ENCODE data around the gene C6orf89. TPM values are rescaled to one million over a fixed set of nuclear protein-coding genes. Genes with fewer than 3 reads are reported as not detected.

Gene C6orf89
- polyA plus RNA-seq, 3 donors, result 19.2 to 37.5 (median 29.2) TPM

DNA sequence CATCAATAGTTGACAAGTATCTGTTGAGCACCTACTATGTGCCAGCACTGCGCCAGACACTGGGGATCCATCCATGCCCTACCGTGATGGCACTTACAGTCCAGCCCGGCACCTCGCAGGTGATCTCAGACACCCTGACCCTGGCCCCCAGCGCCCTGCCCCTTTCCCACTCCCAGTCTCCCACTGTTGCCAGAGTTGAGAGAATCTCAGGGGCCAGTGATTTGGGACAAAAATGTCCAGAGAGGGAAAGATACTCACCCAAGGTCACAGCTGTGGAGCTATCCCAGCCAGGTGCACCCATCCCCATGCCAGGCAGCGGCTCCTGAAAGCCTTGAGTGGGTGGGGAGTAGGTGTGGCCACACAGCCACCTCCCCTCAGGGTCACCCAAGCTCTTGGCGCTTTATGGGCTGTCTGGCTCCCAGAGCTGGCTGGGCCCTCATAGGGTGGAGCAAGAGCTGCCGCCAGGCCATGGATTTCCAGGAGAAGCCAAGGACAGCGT, 72.1 kb downstream of the C6orf89 start:
- H3K27me3 Mint-ChIP-seq (ENCODE audit: low read depth in 3 of 3), result peaks cover 50 to 57% (median 53%) of the 10 kb centered on the region in 3 donors
- no peak overlapping the region for H3K4me3 Mint-ChIP-seq
- no peak overlapping the region for H3K27ac Mint-ChIP-seq
- H3K4me1 Mint-ChIP-seq, result peaks cover 14% of the 10 kb centered on the region
- 97% methylated on average over 9 of the region's 9 CpGs for WGBS (ENCODE audit: insufficient coverage)
- Histone ChIP-seq H3K36me3 (replicated peaks in 1 of 2; ENCODE audit: control insufficient read depth in 1 of 2, insufficient read depth in 2 of 2, low read length in 2 of 2) (no peaks in the 10 kb centered on the region), H3K4me2 (replicated peaks; ENCODE audit: extremely low read depth, low read length, poor library complexity, severe bottlenecking) (no peak overlapping the region), H3K4me1 (ENCODE audit: control insufficient read depth in 1 of 2, insufficient read depth in 2 of 2, low read length in 2 of 2) (peaks cover 7 to 12% of the 10 kb centered on the region in 2 donors), H2AFZ (ENCODE audit: insufficient read depth, low read depth, low read length, poor library complexity, severe bottlenecking) (no peak overlapping the region), H3K4me3 (replicated peaks in 1 of 3; ENCODE audit: low read depth in 2 of 3, low read length in 3 of 3) (no peak overlapping the region), H3K9ac (ENCODE audit: insufficient read depth, low read length, poor library complexity, severe bottlenecking) (no peak overlapping the region), H3K79me2 (ENCODE audit: insufficient read depth, low read length) (no peaks in the 10 kb centered on the region), H3K9me3 (replicated peaks in 1 of 2; ENCODE audit: control insufficient read depth in 1 of 2, insufficient read depth in 1 of 2, low read length in 2 of 2) (no peaks in the 10 kb centered on the region), H3K27me3 (ENCODE audit: control insufficient read depth in 2 of 2, insufficient read depth in 2 of 2, low read length in 2 of 2) (peaks cover 11 to 52% of the 10 kb centered on the region in 2 donors), H4K20me1 (ENCODE audit: insufficient read depth, low read length) (no peaks in the 10 kb centered on the region), H3K27ac (ENCODE audit: low read depth in 1 of 2, low read length in 2 of 2) (no peak overlapping the region)
- intact Hi-C loops (cut with micrococcal nuclease), result no loop called here
- TF ChIP-seq, protein P1, sequence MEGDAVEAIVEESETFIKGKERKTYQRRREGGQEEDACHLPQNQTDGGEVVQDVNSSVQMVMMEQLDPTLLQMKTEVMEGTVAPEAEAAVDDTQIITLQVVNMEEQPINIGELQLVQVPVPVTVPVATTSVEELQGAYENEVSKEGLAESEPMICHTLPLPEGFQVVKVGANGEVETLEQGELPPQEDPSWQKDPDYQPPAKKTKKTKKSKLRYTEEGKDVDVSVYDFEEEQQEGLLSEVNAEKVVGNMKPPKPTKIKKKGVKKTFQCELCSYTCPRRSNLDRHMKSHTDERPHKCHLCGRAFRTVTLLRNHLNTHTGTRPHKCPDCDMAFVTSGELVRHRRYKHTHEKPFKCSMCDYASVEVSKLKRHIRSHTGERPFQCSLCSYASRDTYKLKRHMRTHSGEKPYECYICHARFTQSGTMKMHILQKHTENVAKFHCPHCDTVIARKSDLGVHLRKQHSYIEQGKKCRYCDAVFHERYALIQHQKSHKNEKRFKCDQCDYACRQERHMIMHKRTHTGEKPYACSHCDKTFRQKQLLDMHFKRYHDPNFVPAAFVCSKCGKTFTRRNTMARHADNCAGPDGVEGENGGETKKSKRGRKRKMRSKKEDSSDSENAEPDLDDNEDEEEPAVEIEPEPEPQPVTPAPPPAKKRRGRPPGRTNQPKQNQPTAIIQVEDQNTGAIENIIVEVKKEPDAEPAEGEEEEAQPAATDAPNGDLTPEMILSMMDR (IDR thresholded peaks at IDR 0.05), result no peak
- no peaks in the 10 kb centered on the region for H3K36me3 Mint-ChIP-seq
- DNase-seq, result no peak
- H3K9me3 Mint-ChIP-seq, result peaks cover 0 to 3% (median 0%) of the 10 kb centered on the region in 7 donors

DNA sequence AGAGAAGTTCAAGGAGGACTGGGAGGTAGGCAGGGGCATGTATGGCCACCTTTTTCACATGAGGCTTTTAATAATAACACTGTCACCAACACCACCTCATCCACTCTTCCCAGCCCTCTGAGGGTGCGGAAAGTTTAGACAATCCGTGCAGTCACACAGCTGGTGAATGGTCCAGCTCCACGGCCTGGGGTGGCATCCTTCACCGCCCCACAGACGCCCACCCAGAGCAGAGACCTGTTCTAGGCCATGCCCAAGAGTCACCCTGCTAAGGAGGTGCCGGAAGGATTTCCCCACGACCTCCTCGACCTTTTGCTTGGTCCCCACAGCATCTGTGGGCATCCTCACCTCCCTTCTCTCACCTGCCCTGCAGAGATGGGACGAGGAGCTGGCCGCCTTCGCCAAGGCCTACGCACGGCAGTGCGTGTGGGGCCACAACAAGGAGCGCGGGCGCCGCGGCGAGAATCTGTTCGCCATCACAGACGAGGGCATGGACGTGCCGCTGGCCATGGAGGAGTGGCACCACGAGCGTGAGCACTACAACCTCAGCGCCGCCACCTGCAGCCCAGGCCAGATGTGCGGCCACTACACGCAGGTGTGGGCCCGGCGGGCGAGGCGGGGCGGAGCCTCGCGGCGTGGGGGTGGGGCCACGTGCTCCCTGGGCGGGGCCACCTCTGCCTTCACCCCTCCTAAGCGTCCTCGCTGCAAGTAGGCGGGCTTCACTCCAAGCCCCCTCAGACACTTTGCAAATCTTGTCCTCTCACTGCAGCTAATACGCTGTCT, 73.2 kb downstream of the C6orf89 start:
- no peaks in the 10 kb centered on the region for H3K36me3 ChIP-seq (replicated peaks in 1 of 2; ENCODE audit: control insufficient read depth in 1 of 2, insufficient read depth in 2 of 2, low read length in 2 of 2)
- peaks cover 47 to 52% (median 48%) of the 10 kb centered on the region in 3 donors for H3K27me3 Mint-ChIP-seq (ENCODE audit: low read depth in 3 of 3)
- H3K27me3 ChIP-seq (ENCODE audit: control insufficient read depth in 2 of 2, insufficient read depth in 2 of 2, low read length in 2 of 2), result peaks cover 11 to 46% of the 10 kb centered on the region in 2 donors
- H3K9ac ChIP-seq (ENCODE audit: insufficient read depth, low read length, poor library complexity, severe bottlenecking), result no peak overlapping the region
- 88% methylated on average over 44 of the region's 44 CpGs for WGBS (ENCODE audit: insufficient coverage)
- no peak overlapping the region for H3K4me3 ChIP-seq (replicated peaks in 1 of 3; ENCODE audit: low read depth in 2 of 3, low read length in 3 of 3)
- no peaks in the 10 kb centered on the region for H4K20me1 ChIP-seq (ENCODE audit: insufficient read depth, low read length)
- H3K4me2 ChIP-seq (replicated peaks; ENCODE audit: extremely low read depth, low read length, poor library complexity, severe bottlenecking), result no peak overlapping the region
- H3K36me3 Mint-ChIP-seq, result no peaks in the 10 kb centered on the region
- no peak overlapping the region for H2AFZ ChIP-seq (ENCODE audit: insufficient read depth, low read depth, low read length, poor library complexity, severe bottlenecking)
- H3K4me3 Mint-ChIP-seq, result no peak overlapping the region
- no peaks in the 10 kb centered on the region for H3K79me2 ChIP-seq (ENCODE audit: insufficient read depth, low read length)
- no peaks in the 10 kb centered on the region for H3K9me3 ChIP-seq (replicated peaks in 1 of 2; ENCODE audit: control insufficient read depth in 1 of 2, insufficient read depth in 1 of 2, low read length in 2 of 2)
- intact Hi-C loops (cut with micrococcal nuclease), result no loop called here
- peaks cover 25% of the 10 kb centered on the region for H3K4me1 Mint-ChIP-seq
- no peak for DNase-seq
- TF ChIP-seq, protein P1 (IDR thresholded peaks at IDR 0.05), result no peak
- H3K4me1 ChIP-seq (ENCODE audit: control insufficient read depth in 1 of 2, insufficient read depth in 2 of 2, low read length in 2 of 2), result peaks cover 17 to 23% of the 10 kb centered on the region in 2 donors
- peak overlapping the region in 1 of 7 donors; percentile 57 for H3K27ac Mint-ChIP-seq
- H3K9me3 Mint-ChIP-seq, result peaks cover 0 to 3% (median 0%) of the 10 kb centered on the region in 7 donors
- H3K27ac ChIP-seq (ENCODE audit: low read depth in 1 of 2, low read length in 2 of 2), result no peak overlapping the region

All from CD14-positive monocyte (primary cell).